Dorsolateral prefrontal cortex (tissue), 118 donors: ENCODE results near the gene TADA2B. TPM values are rescaled to one million over a fixed set of nuclear protein-coding genes. Genes with fewer than 3 reads are reported as not detected.

Source experiments
- total RNA-seq, 120 experiments: library from RNA; stranded (reverse); gene quantifications; one replicate each; pipeline versions ENCODE4 v1.2.3 to v1.2.4, GENCODE V29; 2022

Gene TADA2B
- total RNA-seq, 120 experiments from 2014 or later = 19.6 to 36.0 (median 26.7) TPM

Other genes with a start within 250 kb of the TADA2B start
- gene TBC1D14, start 133.5 kb upstream of the TADA2B start, total RNA-seq = 10 to 100 TPM; 44.0 to 85.9 (median 62.0) TPM
- 10 to 100 TPM; 19.1 to 48.6 (median 35.8) TPM for gene GRPEL1, start 24.7 kb downstream of the TADA2B start, total RNA-seq
- 10 to 100 TPM; 17.6 to 63.7 (median 32.1) TPM for gene SORCS2, start 149.2 kb downstream of the TADA2B start, total RNA-seq